Osteocyte (in vitro differentiated cells): ENCODE data around the gene L3MBTL2. TPM values are rescaled to one million over a fixed set of nuclear protein-coding genes. Genes with fewer than 3 reads are reported as not detected.

Source experiments
- DNase-seq: peaks from one replicate; pipeline ENCODE4 v3.0.0; 2021; ENCODE audit warnings: mixed read lengths; ENCODE audit not compliant: unreplicated experiment; ENCODE audit errors: extremely low spot score
- H3K27ac Mint-ChIP-seq: one replicate; pipeline ENCODE4 v1.8.0; 2021; ENCODE audit warnings: mild to moderate bottlenecking, mixed read lengths; ENCODE audit not compliant: unreplicated experiment
- H3K27me3 Mint-ChIP-seq: one replicate; pipeline ENCODE4 v1.8.0; 2021; ENCODE audit warnings: mixed read lengths; ENCODE audit not compliant: unreplicated experiment
- H3K36me3 Mint-ChIP-seq: one replicate; pipeline ENCODE4 v1.8.0; 2021; ENCODE audit warnings: mixed read lengths; ENCODE audit not compliant: unreplicated experiment
- H3K4me1 Mint-ChIP-seq: one replicate; pipeline ENCODE4 v1.8.0; 2021; ENCODE audit warnings: mixed read lengths; ENCODE audit not compliant: unreplicated experiment
- H3K4me3 Mint-ChIP-seq: one replicate; pipeline ENCODE4 v1.8.0; 2021; ENCODE audit warnings: mild to moderate bottlenecking, moderate library complexity, mixed read lengths; ENCODE audit not compliant: unreplicated experiment
- H3K9me3 Mint-ChIP-seq: one replicate; pipeline ENCODE4 v1.8.0; 2021; ENCODE audit warnings: mixed read lengths; ENCODE audit not compliant: unreplicated experiment
- total RNA-seq: library from RNA; stranded (reverse); gene quantifications from 2 replicates; pipeline ENCODE4 v1.2.1, GENCODE V29; 2021
- TF ChIP-seq, protein P1 (sequence below): fragments of 200-600 bp; sonication (generic); IDR thresholded peaks from 2 replicates; pipeline ENCODE4 v1.5.0; 2021; ENCODE audit warnings: antibody characterized with exemption, mild to moderate bottlenecking, moderate library complexity

The L3MBTL2 gene
- total RNA-seq, 1 donor from 2014 or later = 25.9 TPM

DNA sequence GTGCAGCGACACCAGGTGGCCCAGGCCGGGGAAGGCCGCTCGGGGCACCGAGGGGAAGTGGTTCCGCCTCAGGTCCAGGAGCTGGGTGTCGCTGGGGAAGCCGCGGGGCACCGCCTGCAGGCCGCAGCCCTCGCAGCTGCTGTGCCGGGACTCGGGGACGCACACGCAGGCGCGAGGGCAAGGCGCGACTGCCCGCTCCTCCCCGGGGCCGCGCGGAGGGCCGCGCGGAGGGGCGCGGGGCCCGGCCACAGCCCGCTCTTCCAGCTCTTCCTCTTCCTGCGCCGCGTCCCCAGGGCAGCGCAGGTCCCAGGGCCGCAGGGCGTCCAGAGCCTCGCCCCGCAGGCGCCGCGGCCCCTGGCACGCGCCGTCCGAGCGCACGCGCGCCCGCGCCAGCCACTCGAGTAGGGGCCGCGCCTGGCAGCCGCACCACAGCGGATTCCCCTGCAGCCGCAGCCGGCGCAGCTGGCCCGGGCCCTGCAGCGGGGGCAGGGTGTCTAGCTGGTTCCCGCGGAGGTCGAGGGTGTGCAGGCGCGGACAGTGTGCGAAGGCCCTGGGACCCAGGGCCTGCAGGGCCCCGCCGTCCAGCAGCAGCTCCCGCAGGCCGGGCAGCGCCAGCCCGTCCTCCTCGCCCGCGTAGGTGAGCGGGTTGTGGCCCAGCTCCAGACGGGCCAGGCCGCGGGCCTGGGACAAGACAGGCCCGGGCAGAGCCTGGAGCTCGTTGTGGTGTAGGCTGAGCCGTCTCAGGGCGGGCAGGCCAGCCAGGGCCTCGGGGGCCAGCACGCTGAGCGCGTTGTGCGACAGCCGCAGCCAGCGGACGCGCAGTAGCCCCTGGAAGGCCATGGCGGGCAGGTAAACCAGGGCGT lies 32.8 kb downstream of the L3MBTL2 start:
- Mint-ChIP-seq H3K9me3 (no peaks in the 10 kb centered on the region), H3K4me3 (no peak overlapping the region), H3K27ac (no peak overlapping the region), H3K4me1 (peaks cover 4% of the 10 kb centered on the region), H3K36me3 (no peaks in the 10 kb centered on the region), H3K27me3 (no peaks in the 10 kb centered on the region)
- no peak for DNase-seq
- TF ChIP-seq, protein P1, sequence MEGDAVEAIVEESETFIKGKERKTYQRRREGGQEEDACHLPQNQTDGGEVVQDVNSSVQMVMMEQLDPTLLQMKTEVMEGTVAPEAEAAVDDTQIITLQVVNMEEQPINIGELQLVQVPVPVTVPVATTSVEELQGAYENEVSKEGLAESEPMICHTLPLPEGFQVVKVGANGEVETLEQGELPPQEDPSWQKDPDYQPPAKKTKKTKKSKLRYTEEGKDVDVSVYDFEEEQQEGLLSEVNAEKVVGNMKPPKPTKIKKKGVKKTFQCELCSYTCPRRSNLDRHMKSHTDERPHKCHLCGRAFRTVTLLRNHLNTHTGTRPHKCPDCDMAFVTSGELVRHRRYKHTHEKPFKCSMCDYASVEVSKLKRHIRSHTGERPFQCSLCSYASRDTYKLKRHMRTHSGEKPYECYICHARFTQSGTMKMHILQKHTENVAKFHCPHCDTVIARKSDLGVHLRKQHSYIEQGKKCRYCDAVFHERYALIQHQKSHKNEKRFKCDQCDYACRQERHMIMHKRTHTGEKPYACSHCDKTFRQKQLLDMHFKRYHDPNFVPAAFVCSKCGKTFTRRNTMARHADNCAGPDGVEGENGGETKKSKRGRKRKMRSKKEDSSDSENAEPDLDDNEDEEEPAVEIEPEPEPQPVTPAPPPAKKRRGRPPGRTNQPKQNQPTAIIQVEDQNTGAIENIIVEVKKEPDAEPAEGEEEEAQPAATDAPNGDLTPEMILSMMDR = peak; percentile 31

DNA sequence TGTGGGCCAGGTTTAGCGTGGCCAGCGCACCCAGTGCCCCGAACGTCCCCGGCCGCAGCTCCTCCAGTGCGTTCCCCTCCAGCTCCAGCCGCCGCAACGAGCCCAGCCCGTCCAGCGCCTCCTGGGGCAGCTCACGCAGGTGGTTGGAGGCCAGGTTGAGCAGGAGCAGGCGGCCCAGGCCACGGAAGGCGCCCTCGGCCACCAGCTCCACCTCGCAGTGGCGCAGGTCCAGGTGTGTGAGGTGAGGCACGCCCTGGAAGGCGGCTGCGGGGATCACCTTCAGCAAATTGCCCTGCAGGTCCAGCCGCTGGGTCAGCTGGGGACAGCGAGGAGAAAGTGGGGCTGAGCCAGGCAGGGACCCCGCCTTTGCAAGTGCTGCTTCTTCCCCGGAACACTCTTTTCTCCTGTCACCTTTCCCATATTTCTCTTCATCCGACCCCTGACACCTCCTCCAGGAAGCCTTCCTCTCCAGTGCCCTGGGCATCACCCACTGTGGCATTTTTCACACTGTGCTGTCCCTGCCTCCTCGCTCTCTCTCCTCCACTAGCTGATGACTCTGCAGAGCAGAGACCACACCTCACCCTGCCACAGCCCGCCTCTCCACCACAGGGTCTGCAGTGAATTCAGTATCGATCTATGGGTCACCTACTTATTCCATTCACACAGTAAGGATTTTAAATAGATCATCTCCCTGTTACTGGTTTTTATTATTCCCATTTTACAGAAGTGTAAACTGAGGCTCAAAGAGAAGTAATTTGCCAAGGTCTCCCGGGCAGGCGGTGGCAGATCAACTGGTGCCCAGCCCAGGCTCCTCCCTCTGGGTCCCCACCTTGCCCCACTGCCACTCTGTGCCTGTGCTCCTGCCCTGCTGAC lies 33.7 kb downstream of the L3MBTL2 start:
- TF ChIP-seq, protein P1 = no peak
- no peak overlapping the region for H3K4me3 Mint-ChIP-seq
- DNase-seq = no peak
- no peaks in the 10 kb centered on the region for H3K36me3 Mint-ChIP-seq
- H3K4me1 Mint-ChIP-seq = peaks cover 4% of the 10 kb centered on the region
- H3K27me3 Mint-ChIP-seq = no peaks in the 10 kb centered on the region
- no peaks in the 10 kb centered on the region for H3K9me3 Mint-ChIP-seq
- H3K27ac Mint-ChIP-seq = no peak overlapping the region

DNA sequence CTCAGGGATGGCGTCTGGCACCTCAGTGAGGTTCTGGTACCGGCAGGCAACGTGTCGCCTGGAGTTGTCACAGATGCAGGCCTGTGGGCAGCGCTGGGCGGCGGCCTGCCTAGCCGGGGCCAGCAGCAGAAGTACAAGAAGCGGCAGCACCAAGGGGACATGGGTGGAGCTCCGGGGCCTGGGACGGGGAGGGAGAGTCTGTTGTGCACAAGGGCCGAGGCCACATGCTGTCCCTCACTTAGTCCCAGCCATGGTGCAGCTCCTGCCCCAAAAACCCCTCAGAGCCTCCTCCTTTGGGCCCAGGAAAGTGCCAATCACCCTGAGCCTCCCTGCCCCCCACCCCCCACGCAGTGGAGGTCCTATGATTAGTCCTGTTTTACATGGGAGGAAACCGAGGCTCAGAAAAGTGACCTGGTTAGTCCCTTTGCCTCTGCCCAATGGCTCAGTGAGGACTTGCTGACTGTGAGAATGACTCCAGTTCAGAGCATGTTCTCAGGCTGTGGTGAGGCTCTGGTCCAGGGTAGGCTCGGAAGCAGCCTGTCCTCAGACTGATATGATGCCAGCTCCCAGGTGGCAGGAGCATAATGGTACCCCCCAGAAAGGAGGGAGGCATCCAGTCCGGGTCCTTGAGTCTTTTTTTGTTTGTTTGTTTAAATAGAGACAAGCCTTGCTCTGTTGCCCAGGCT lies 34.5 kb downstream of the L3MBTL2 start:
- DNase-seq = no peak
- Mint-ChIP-seq H3K36me3 (no peaks in the 10 kb centered on the region), H3K4me3 (no peak overlapping the region), H3K27ac (no peak overlapping the region), H3K4me1 (peaks cover 4% of the 10 kb centered on the region), H3K27me3 (no peaks in the 10 kb centered on the region), H3K9me3 (no peaks in the 10 kb centered on the region)
- TF ChIP-seq, protein P1 = no peak

DNA sequence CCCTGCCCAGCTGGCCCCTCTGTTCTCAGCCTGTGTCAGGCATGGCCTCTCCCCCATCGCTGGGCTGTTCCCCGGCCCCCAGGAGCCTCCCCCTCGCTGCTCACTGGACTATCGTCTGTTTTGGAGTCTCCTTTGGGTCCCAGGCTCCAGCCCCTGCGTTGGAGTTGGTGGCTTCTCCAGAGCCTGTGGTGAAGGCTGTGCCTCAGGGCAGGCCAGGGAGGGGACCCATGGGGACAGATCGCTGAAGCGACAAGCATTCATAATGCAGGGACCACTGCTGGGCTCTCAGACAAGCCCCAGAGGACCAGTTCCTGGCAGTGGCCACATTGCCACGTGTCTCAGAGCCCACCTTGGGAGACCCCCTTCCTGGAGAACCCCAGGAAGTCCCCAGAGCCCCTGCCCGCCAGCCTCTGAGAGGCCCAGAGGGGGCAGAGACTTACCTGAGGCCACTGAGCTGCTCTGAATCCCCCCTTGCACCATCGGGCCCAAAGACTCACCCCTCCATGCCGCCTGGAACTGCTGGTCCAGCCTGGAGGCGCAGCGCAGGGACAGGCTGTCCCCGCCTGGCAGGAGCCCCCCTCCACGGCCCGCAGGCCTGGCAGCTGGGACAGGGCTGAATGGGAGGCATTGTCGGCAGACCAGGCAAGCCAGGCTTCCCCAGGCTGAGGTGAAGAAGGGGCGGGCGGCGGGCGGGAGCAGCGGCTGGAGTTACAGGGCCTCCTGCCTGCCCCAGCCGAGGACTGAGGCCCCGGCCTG lies 35.4 kb downstream of the L3MBTL2 start, which contains the start of gene CHADL:
Gene CHADL, minus strand, starts transcription at position 555 of the 756 bp plus-strand sequence. Its CDS starts 50 bp downstream, at position 505.
- H3K27me3 Mint-ChIP-seq = no peaks in the 10 kb centered on the region
- H3K4me3 Mint-ChIP-seq = no peak within 1 kb of the TSS
- TF ChIP-seq, protein P1 = no peak
- H3K36me3 Mint-ChIP-seq = no peaks in the 10 kb centered on the region
- no peaks in the 10 kb centered on the region for H3K9me3 Mint-ChIP-seq
- DNase-seq = no peak
- peaks cover 4% of the 10 kb centered on the region for H3K4me1 Mint-ChIP-seq
- peak within 1 kb of the TSS; percentile 34 for H3K27ac Mint-ChIP-seq
